HepG2 (cell line): ENCODE results near the gene POLR3E. TPM values are rescaled to one million over a fixed set of nuclear protein-coding genes. Genes with fewer than 3 reads are reported as not detected.

Experiments used
- ATAC-seq: fragments of 200-7000 bp; cut with Tn5 transposase; 3 replicates; pipeline ENCODE4 v1.9.1; 2020; ENCODE audit warnings: mild to moderate bottlenecking, moderate library complexity
- BruUV-seq: library from RNA; stranded (reverse); fragments of 400-500 nt; replicated peaks from 2 replicates; lab custom pipeline; 2021; lab: Mats Ljungman, UMichigan
- CTCF ChIA-PET: fragments of 300-600 bp; formaldehyde crosslinking; extraction: SDS; loops from one replicate; lab custom pipeline; 2021; ENCODE audit warnings: low total read pairs, inconsistent platforms, low intra/inter-chr PET ratio; lab: Yijun Ruan, JAX
- POLR2A ChIA-PET: fragments of 350-600 bp; sonication (Branson Sonifier 250); formaldehyde crosslinking; loops from one replicate; lab custom pipeline; 2020; ENCODE audit warnings: antibody characterized with exemption, inconsistent platforms; lab: Yijun Ruan, JAX
- DNase-seq: peaks from one replicate; pipeline ENCODE4 v3.0.0-alpha.2; 2015; ENCODE audit warnings: low spot score
- FAIRE-seq: peaks from 3 replicates; lab custom pipeline; 2011; peaks lifted over from hg19 to GRCh38; lab: Jason Lieb, UNC
- H2AFZ ChIP-seq: one replicate; pipeline ENCODE4 v1.6.1; 2011; ENCODE audit warnings: low read length, inconsistent platforms
- H3K27ac ChIP-seq: fragments of 300-600 bp; 3 replicates; pipeline ENCODE4 v1.8.0; 2011; ENCODE audit warnings: mixed run types, mild to moderate bottlenecking, mixed read lengths, low read length, inconsistent platforms; ENCODE audit not compliant: insufficient read depth; ENCODE audit errors: extremely low read length
- H3K27me3 ChIP-seq, 2 experiments: fragments of 200-600 bp in 1 of 2; 2 replicates in 1 of 2; 3 replicates in 1 of 2; pipeline versions ENCODE4 v1.6.0 to v1.8.0; 2011; ENCODE audit warnings: low read length in 2 of 2, mild to moderate bottlenecking in 2 of 2, moderate library complexity in 2 of 2, inconsistent platforms in 1 of 2; ENCODE audit not compliant: insufficient read depth in 2 of 2, control insufficient read depth in 1 of 2
- H3K36me3 ChIP-seq, 2 experiments: fragments of 200-600 bp in 1 of 2; replicated peaks in 1 of 2; 2 replicates in 1 of 2; 3 replicates in 1 of 2; pipeline versions ENCODE4 v1.5.1 to v1.8.0; 2011; ENCODE audit warnings: low read length in 2 of 2, inconsistent platforms in 1 of 2; ENCODE audit not compliant: insufficient read depth in 2 of 2, control insufficient read depth in 1 of 2
- H3K4me1 ChIP-seq: 2 replicates; pipeline ENCODE4 v1.5.1; 2012; ENCODE audit warnings: low read length, inconsistent platforms; ENCODE audit not compliant: insufficient read depth
- H3K4me2 ChIP-seq: 2 replicates; pipeline ENCODE4 v1.6.0; 2011; ENCODE audit warnings: low read depth, low read length, inconsistent platforms
- H3K4me3 ChIP-seq, 3 experiments: fragments of 200-600 bp in 1 of 3; sonication (generic), shearing (Covaris generic) in 1 of 3; replicated peaks in 1 of 3; 2 replicates each; pipeline ENCODE4 v1.5.1; 2011 to 2016; ENCODE audit warnings: low read length in 3 of 3, inconsistent platforms in 2 of 3, low read depth in 2 of 3, mild to moderate bottlenecking in 2 of 3, control low read depth in 1 of 3, mixed read lengths in 1 of 3; ENCODE audit not compliant: insufficient read depth in 1 of 3
- H3K79me2 ChIP-seq: one replicate; pipeline ENCODE4 v1.6.1; 2011; ENCODE audit warnings: low read length, inconsistent platforms; ENCODE audit not compliant: insufficient read depth
- H3K9ac ChIP-seq: 2 replicates; pipeline ENCODE4 v1.6.0; 2011; ENCODE audit warnings: mild to moderate bottlenecking, low read depth, low read length, inconsistent platforms; ENCODE audit not compliant: insufficient read depth
- H3K9me3 ChIP-seq: 2 replicates; pipeline ENCODE4 v1.5.1; 2012; ENCODE audit warnings: mild to moderate bottlenecking, low read length
- H4K20me1 ChIP-seq: 2 replicates; pipeline ENCODE4 v1.6.0; 2011; ENCODE audit warnings: inconsistent platforms, mild to moderate bottlenecking, low read length, moderate library complexity; ENCODE audit not compliant: insufficient read depth
- ASH2L ChIP-seq: fragments of 300-600, 200-600 bp; sonication (generic); IDR thresholded peaks from 2 replicates; pipeline ENCODE4 v1.7.0; 2017; ENCODE audit warnings: low read depth, mild to moderate bottlenecking, moderate library complexity, mixed read lengths, low read length; ENCODE audit not compliant: insufficient read length
- BHLHE40 ChIP-seq: IDR thresholded peaks from 2 replicates; pipeline ENCODE4 v1.6.1; 2011; ENCODE audit warnings: low read length, improper control_type of control experiment
- CENPX ChIP-seq: sonication (generic); formaldehyde crosslinking; IDR thresholded peaks from 2 replicates; pipeline ENCODE4 v1.9.0; 2021; ENCODE audit warnings: mild to moderate bottlenecking, missing genetic modification reagents, moderate library complexity
- FOXP1 ChIP-seq, 2 experiments: fragments of 450-650 bp in 1 of 2; IDR thresholded peaks; 2 replicates each; pipeline ENCODE4 v1.6.1; 2017 to 2018; ENCODE audit warnings: antibody characterized with exemption in 1 of 2
- HNRNPK ChIP-seq: fragments of 200-400 bp; formaldehyde crosslinking; IDR thresholded peaks from 2 replicates; pipeline ENCODE4 v1.6.1; 2018; ENCODE audit warnings: low read length, low read depth, moderate library complexity, mild to moderate bottlenecking; ENCODE audit not compliant: poor library complexity, severe bottlenecking
- KDM3A ChIP-seq: IDR thresholded peaks from 2 replicates; pipeline ENCODE4 v1.6.1; 2018; ENCODE audit warnings: low read depth, missing compliant biosample characterization
- KDM4B ChIP-seq: sonication (generic); formaldehyde crosslinking; IDR thresholded peaks from 2 replicates; pipeline ENCODE4 v1.4.0; 2020; ENCODE audit warnings: missing genetic modification reagents
- PTBP1 ChIP-seq: fragments of 200-400 bp; formaldehyde crosslinking; IDR thresholded peaks from 2 replicates; pipeline ENCODE4 v1.6.1; 2018; ENCODE audit warnings: low read length, low read depth; ENCODE audit not compliant: poor library complexity, severe bottlenecking
- ZNF143 ChIP-seq: sonication (generic); formaldehyde crosslinking; IDR thresholded peaks from 2 replicates; pipeline ENCODE4 v1.4.0; 2020; ENCODE audit warnings: missing genetic modification reagents
- ZNF160 ChIP-seq: sonication (generic); formaldehyde crosslinking; IDR thresholded peaks from 2 replicates; pipeline ENCODE4 v1.8.0; 2022; ENCODE audit warnings: mild to moderate bottlenecking, inconsistent platforms, missing genetic modification reagents
- ZNF282 ChIP-seq: fragments of 450-650 bp; IDR thresholded peaks from 2 replicates; pipeline ENCODE4 v1.6.1; 2018; ENCODE audit not compliant: partially characterized antibody
- ZNF703 ChIP-seq: sonication (generic); formaldehyde crosslinking; IDR thresholded peaks from 2 replicates; pipeline ENCODE4 v1.5.1; 2020; ENCODE audit warnings: missing genetic modification reagents, mild to moderate bottlenecking, moderate library complexity, borderline replicate concordance
- WGBS: methylation state at CpG from one replicate; pipeline ENCODE4 v1.1.6; 2017; ENCODE audit warnings: low lambda C conversion rate; 5-methylcytosine and 5-hydroxymethylcytosine counted together
- in situ Hi-C: cut with HindIII; loops from 2 replicates; pipeline ENCODE4 v1.10.0; 2017; ENCODE audit warnings: low pct_unique_long_range_greater_than_20kb; ENCODE audit not compliant: extremely low pct_ligation_motif_present
- intact Hi-C: fragments of 100-400 bp; cut with micrococcal nuclease; formaldehyde crosslinking; loops from one replicate; pipeline ENCODE4 v1.10.0; 2022; ENCODE audit not compliant: unreplicated experiment
- polyA plus RNA-seq, 8 experiments: library from polyadenylated mRNA; depleted of rRNA in 3 of 8; stranded (reverse) in 7 of 8; unstranded in 1 of 8; fragments of >200 nt; fragmentation: Illumina TruSeq in 4 of 8; extraction: Trizol in 4 of 8; gene quantifications; 2 replicates each; pipeline versions ENCODE4 v1.2.1 to v1.2.3, GENCODE V29; 2011 to 2016; ENCODE audit warnings: low read depth in 4 of 8, missing spikeins in 1 of 8, mixed read lengths in 1 of 8; ENCODE audit not compliant: insufficient read depth in 1 of 8
- total RNA-seq, 5 experiments: library from RNA; depleted of rRNA; stranded (reverse); fragments of >200 nt; fragmentation: Illumina TruSeq; extraction: Trizol; gene quantifications; 2 replicates each; pipeline ENCODE4 v1.2.3, GENCODE V29; 2016; ENCODE audit warnings: low read depth in 1 of 5
- TF ChIP-seq, protein P1 (sequence below): sonication (generic); formaldehyde crosslinking; IDR thresholded peaks from 2 replicates; pipeline ENCODE4 v1.4.0; 2020; ENCODE audit warnings: missing genetic modification reagents
- TF ChIP-seq, protein P2 (sequence below): sonication (generic); formaldehyde crosslinking; IDR thresholded peaks from 2 replicates; pipeline ENCODE4 v1.5.0; 2020; ENCODE audit warnings: missing genetic modification reagents
- TF ChIP-seq, protein P3 (sequence below): sonication (generic); formaldehyde crosslinking; IDR thresholded peaks from 2 replicates; pipeline ENCODE4 v1.5.1; 2020; ENCODE audit warnings: mild to moderate bottlenecking, missing genetic modification reagents, moderate library complexity

Gene POLR3E
- total and polyA plus RNA-seq, 2 of the 13 experiments (the other 11 are each of a cell fraction or from before 2014, with no cell fraction given) = 135 to 262 TPM

DNA sequence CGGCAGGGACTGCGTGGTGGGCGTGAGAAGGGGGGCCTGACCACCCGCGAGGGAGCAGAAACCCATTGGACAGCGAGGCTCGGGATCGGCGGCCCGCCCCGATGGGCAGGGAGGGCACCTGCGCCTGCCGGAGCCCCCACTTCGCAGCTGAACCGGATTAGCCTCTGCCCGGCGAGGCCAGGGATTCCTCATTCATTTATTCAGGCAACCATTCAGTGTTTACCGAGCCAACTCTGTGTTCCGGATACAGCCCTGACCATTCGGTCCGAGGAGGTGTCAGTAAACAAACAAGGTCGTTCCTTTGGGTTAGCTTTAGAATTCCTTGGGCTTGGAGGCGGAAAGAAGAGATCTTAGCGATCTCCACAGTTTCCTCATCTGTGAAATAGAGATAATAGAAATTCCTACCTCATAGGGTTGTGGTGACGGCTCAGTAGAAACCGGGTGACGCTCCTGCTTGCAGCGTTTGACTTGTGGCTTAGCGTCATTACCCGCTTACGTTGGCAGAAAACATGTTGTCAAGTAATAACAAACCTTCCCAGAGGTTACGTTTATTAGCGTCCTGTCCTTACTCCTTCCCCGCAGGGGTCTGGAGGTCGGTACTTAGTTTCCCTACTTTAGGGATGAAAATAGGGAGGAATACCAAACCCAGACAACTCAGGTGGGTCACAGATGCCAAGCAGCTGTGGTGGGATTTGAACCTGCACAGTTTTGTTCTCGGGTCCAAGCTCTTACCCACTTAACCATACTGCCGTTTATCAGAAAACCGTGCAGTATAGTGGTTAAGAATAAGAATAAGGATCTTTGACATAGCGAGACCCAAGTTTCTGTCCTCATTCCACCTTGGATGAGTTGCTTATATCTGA, 893 bp downstream of the POLR3E start:
- H3K9ac ChIP-seq = peak overlapping the region; percentile 98
- peak; percentile 8 for FAIRE-seq
- BruUV-seq = TSS peak; percentile 96
- peak; percentile 3 for TF ChIP-seq ASH2L
- TF ChIP-seq KDM4B (CRISPR knock-in tag) = 0 out of 2 replicates have a peak, but pooled peaks have one; percentile 1
- peak; percentile 4; the same call in 1 of the 2 replicates for TF ChIP-seq ZNF160 (CRISPR knock-in tag)
- TF ChIP-seq, protein P1, sequence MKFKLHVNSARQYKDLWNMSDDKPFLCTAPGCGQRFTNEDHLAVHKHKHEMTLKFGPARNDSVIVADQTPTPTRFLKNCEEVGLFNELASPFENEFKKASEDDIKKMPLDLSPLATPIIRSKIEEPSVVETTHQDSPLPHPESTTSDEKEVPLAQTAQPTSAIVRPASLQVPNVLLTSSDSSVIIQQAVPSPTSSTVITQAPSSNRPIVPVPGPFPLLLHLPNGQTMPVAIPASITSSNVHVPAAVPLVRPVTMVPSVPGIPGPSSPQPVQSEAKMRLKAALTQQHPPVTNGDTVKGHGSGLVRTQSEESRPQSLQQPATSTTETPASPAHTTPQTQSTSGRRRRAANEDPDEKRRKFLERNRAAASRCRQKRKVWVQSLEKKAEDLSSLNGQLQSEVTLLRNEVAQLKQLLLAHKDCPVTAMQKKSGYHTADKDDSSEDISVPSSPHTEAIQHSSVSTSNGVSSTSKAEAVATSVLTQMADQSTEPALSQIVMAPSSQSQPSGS (CRISPR knock-in tag) = peak; percentile 49; the same call in 1 of the 2 replicates
- TF ChIP-seq, protein P2, sequence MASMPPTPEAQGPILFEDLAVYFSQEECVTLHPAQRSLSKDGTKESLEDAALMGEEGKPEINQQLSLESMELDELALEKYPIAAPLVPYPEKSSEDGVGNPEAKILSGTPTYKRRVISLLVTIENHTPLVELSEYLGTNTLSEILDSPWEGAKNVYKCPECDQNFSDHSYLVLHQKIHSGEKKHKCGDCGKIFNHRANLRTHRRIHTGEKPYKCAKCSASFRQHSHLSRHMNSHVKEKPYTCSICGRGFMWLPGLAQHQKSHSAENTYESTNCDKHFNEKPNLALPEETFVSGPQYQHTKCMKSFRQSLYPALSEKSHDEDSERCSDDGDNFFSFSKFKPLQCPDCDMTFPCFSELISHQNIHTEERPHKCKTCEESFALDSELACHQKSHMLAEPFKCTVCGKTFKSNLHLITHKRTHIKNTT (CRISPR knock-in tag) = no peak
- no peak; the same call in 1 of the 2 replicates for TF ChIP-seq KDM3A (CRISPR knock-in tag)
- TF ChIP-seq BHLHE40 = no peak
- TF ChIP-seq ZNF703 (CRISPR knock-in tag) = no peak
- no peak for TF ChIP-seq PTBP1
- TF ChIP-seq CENPX (CRISPR knock-in tag) = no peak
- TF ChIP-seq, protein P3, sequence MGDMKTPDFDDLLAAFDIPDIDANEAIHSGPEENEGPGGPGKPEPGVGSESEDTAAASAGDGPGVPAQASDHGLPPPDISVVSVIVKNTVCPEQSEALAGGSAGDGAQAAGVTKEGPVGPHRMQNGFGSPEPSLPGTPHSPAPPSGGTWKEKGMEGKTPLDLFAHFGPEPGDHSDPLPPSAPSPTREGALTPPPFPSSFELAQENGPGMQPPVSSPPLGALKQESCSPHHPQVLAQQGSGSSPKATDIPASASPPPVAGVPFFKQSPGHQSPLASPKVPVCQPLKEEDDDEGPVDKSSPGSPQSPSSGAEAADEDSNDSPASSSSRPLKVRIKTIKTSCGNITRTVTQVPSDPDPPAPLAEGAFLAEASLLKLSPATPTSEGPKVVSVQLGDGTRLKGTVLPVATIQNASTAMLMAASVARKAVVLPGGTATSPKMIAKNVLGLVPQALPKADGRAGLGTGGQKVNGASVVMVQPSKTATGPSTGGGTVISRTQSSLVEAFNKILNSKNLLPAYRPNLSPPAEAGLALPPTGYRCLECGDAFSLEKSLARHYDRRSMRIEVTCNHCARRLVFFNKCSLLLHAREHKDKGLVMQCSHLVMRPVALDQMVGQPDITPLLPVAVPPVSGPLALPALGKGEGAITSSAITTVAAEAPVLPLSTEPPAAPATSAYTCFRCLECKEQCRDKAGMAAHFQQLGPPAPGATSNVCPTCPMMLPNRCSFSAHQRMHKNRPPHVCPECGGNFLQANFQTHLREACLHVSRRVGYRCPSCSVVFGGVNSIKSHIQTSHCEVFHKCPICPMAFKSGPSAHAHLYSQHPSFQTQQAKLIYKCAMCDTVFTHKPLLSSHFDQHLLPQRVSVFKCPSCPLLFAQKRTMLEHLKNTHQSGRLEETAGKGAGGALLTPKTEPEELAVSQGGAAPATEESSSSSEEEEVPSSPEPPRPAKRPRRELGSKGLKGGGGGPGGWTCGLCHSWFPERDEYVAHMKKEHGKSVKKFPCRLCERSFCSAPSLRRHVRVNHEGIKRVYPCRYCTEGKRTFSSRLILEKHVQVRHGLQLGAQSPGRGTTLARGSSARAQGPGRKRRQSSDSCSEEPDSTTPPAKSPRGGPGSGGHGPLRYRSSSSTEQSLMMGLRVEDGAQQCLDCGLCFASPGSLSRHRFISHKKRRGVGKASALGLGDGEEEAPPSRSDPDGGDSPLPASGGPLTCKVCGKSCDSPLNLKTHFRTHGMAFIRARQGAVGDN (CRISPR knock-in tag) = peak; percentile 69
- no peak for TF ChIP-seq FOXP1 (IDR thresholded peaks at IDR 0.05)
- TF ChIP-seq FOXP1 (CRISPR knock-in tag; IDR thresholded peaks at IDR 0.05) = no peak; the same call in 1 of the 2 replicates
- no peak for TF ChIP-seq ZNF143
- no peak for TF ChIP-seq ZNF282
- no peak for TF ChIP-seq HNRNPK

More for the DNA sequence above, 893 bp downstream of the POLR3E start:
- Histone ChIP-seq H3K4me1 (peaks cover 43% of the 10 kb centered on the region), H4K20me1 (peaks cover 47% of the 10 kb centered on the region), H2AFZ (no peak overlapping the region), H3K4me2 (peak overlapping the region; percentile 88), H3K27me3 (no peaks in the 10 kb centered on the region; a peak in 1 of 5 replicates), H3K9me3 (no peaks in the 10 kb centered on the region), H3K36me3 (peaks cover 18 to 21% of the 10 kb centered on the region in 2 experiments), H3K27ac (peak overlapping the region; percentile 92), H3K79me2 (peaks cover 57% of the 10 kb centered on the region), H3K4me3 (peak overlapping the region; percentile 83 to 94 (median 92))
- DNase-seq = peak; percentile 93
- ChIA-PET CTCF (interaction anchor here (1.0 to 2.3 kb wide), 4 partner anchors 92 to 297 kb away, joined by 3 to 20 read pairs (median 9); partner anchors contain the start of genes EEF2K and PDZD9), POLR2A (interaction anchor here (0.6 to 4.6 kb wide), 15 partner anchors 8 to 138 kb away, joined by 3 to 68 read pairs (median 5); partner anchors contain the start of genes CDR2 and EEF2K)
- in situ Hi-C loops = loop anchor here (5.0 kb wide), 1 partner anchor 101 kb away; no protein-coding TSS in a partner anchor
- WGBS = 3% methylated on average over 34 of the region's 39 CpGs
- ATAC-seq = peak; percentile 41
- intact Hi-C loops = loop anchor here (1.0 kb wide), 3 partner anchors 92 to 108 kb away; partner anchors contain the start of gene EEF2K
